ENCODE measurements around the gene MAPK12.

The MAPK12 gene

DNA sequence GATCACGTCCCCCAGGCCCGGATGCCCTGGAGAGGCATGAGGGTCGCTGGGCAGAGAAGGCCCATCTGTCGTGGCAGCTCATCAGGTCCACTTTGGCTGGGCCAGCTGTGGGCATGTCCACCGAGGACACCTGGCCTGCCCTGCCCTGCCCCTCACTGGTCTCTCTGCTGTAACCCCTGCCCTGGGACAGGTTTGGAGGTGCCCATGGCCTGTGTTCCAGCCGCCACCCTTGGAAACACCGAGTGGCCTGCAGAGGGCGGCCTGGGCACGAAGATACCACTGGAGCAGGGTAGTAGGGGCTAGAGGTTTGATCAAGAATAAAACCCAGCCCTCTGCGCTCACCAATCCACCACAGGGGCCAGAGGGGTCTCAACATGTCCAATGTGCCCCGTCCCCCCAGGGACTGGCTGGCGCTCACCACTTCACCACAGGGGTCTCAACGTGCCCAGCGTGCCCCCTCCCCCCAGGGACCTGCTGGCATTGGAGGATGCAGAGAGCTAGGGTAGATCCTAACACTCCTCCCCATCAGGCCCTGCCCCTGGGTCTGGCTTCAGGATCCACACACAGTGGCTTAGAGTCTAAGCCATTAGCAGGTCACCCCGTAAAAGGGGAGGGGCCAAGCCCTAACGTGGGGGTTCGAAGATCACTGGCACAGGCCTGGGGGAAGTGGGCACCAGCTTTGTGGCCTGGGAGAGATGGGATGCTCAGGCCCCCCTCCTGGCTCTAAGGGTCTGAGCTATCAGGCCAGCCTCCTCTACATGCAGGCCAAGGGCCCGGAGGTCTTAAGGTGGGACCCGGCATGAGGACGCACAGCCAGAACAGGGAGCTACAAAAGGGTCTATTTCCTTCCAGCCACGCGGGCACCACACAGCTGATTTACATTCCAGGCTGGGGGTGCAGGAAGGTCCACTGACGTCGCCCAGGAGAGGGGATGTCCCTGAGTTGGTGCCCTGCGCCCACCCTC is 9.1 kb downstream of the MAPK12 start:
- peak; percentile 65 for DNase-seq (ENCODE audit: low read depth)

DNA sequence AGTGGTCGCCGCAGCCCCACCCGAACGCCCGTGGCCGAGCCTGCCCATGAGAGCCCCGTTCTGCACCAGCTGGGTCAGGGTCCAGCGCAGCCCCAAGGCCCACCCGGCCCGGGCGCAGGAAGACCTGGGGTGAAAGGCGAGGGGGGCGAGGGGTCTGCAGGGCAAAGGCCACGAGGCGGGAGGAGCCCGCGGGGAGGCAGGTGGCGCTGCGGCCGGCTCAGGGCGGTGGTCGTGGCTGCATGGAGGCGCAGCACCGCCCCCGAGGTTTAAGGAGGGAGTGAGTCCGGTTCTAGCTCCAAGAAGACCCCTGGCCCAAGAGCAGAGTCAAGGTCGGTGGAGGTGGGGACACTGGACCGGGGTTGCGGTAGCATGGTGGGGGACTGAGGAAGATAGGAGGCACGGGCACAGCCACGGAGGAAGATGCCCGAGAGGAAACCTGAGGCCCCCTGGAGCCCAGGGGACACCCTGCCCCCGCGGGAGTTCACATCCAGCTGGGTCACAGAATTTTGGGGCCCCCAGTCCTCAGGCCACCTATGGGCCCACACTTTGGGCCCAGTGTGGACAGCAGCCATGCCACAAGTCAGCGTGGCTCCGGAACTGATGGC is 9.9 kb downstream of the MAPK12 start:
- DNase-seq (ENCODE audit: low read depth) = no peak

DNA sequence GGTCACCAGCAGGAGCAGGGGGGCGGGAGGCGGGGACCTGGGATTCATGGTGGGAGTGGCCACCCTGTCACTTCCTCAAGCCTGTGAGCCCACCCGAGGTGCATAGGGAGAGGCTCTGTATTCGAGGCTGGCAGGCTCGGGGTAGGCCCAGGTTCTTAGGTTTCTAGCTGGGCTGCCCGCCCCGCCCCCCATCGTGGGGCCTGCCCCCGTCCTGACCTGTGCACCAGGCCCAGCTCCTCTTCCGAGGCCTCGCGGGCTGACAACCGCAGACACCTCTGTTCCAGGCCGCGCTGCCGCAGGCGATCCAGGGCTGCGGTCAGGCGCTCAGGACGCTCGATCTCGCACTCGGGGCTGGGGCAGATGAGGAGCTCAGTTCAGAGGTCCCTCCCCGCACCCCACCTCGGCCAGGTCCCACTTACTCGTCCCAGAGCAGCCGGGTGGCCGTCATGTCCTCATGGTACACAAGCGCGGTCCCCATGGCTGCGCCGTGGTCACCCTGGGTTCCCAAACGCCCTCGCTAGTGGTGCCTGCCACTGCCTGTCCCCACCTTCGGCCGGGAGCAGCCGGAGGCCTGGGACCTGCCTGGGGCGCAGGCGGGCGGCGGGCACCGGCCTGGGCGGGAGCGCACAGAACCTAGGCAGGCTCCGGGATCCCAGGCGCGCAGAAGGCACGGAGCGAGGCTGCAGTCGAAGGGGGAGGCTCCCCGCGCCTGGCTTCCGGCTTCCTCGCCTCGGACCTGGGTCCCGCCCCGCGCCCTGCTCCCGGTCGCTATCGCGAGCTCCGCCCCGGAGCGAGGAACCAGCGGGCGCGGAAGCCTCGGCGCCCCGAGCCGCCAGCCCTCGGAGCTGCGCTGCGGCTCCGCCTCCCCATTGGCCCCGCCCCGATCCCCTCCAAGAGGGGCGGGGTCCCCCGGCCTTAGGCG is 10.7 kb downstream of the MAPK12 start, which contains the start of gene HDAC10:
Gene HDAC10, minus strand, starts transcription at position 711 of the 922 bp plus-strand sequence. Its CDS starts 233 bp downstream, at position 478.
- DNase-seq (ENCODE audit: low read depth) = peak; percentile 55

DNA sequence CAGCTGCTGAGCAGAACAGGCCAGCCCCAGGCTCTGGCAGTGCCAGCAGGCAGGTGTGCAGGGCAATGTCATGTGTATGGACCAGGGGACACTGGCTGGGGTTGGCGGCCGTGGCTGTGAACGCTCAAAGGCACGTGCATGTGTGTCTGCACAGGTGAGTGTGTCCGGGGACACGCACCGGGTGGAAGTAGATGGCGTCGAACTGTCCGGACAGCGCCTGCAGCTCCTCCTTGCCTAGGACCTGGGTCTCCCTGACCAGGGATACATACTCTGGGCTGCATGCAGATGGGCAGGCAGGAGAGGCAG is 11.3 kb downstream of the MAPK12 start:
- DNase-seq (ENCODE audit: low read depth) = no peak

DNA sequence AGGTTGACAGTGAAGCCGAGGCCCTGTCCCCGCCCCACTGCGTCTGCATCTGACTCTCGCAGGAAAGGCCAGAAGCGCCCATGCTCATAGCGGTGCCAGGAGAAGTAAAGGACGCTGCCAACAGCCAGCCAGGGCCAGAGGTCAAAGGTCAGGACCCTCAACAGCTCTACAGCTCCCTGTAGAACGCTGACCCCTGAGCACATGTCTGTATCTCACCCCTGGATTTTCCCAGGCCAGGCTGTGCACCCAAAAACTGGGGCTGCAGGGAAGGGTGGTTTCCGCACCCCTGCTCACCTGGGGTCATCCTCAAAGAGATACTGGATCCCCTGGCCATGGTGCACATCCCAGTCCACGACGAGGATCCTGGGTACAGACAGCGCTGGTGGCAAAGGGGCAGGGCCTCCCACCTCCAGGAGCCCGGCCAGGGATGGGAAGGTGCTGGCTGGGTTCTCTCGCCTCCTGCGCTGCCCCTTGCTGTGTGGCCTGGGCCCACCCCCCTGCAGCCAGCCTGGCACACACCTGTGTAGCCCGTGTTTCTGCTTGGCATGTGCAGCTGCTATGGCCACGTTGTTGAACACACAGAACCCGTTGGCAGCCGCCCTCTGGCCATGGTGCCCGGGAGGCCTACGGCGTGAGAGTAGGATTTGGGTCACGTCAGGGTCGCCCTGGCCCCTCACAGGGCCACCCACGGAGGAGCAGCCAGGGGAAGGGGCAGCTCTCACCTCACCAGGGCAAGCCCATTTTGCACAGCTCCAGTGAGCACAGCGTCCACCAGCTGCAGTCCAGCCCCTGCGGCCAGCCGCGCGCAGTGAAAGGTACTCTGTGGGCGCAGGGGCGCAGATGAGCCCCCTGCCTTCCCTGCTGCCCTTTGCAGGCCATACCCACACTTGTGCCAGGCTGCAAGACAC is 11.9 kb downstream of the MAPK12 start:
- DNase-seq (ENCODE audit: low read depth) = no peak

DNA sequence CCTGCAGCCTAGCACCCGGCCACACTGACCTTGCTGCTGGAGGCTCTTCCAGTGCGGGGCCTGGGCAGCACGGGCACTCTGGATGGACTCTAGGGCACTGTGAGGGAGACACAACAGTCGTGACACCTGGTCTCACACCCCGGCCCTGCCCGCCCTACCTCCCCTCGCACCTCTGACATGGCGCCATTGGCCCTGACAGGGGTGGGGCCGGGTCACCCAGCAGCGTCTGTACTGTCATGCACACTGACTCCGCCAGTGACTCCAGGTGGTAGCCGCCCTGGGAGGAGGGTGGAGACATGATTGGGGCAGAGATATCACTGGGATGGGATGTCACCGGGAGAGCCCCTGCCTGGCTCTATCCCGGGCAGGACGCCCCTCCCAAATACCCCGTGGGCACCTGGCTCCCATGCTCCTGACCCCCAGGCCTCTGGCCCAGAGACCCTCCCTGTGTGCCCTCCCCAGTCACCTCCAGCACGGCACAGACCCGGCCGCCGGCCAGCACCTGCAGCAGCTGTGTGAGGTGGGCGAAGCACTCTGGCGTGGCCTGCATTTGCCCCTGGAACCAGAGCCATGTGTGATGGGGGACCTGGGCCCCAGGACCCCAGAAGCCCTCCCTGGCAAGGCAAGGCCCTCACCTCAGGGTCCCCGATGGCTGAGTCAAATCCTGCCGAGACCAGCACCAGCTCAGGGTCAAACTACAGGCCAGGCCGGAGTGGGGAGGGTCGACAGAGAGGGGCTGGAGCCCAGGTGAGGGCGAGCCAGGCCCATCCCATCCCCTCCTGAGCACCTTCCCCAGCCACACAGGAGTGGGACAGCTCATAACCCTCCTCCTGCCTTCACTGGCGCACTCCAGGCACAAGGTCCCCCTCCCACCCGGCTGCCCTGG is 13.0 kb downstream of the MAPK12 start:
- DNase-seq (ENCODE audit: low read depth) = no peak

DNA sequence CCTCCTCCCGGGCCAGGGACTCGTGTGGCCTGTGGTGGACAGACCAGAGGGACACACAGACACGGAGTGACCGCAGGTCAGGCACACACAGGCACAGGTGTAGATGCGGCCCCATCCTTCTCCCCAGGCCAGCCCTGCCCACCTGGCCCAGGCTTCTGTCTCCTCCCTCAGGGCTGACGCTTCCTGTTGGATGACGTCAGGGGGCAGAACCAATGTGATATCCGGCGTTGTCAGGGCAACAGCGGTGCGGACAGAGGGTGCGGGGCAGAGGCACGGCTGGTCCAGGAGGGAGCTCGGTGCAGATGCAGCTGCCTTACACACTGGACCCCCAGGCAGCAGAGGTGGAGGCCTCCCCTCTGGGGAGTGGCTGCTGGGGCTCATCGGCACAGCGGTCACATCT is 13.7 kb downstream of the MAPK12 start:
- DNase-seq (ENCODE audit: low read depth) = no peak

DNA sequence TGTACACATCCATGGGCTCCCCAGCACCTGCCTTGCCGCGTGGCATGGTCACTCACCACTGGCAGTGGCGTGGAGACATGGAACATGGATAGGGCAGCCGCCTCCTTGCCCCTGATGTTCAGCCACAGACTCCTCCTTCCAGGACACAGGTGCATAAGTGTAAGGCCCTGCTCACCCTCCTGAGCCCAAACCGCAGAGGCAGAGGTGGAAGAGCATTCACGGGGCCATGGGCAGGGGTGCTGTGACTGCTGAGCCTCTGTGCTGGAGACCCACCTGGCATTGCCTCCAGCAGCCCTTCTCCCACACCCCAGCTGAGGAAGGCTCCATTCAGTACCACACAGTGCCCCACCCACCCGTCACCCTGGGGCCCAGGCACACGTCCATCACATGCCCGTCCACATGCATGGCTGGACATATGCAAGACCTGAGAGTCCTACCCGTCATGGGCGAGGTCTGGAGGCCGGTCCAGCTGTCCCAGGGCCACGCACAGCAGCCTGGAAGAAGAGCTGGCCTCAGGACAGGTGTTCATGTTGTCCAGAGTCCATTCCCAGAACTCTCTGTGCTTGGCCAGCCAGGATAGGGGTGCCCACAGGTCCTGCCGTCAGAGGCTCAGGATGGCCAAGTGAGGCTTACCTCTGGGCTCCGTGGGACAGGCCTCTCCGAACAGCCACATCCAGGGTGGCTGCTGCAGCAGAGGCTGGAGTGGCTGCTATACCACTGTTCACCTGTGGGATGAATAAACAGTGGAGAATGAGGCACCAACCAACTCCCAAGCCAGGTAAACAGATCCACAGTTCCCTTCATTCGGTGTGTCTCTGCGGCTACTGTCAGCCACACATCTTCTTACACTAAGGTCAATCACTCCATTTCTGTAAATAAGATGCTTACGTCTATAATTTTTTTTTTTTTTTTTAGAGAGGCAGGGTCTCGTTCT is 15.0 kb downstream of the MAPK12 start:
- no peak for DNase-seq (ENCODE audit: low read depth)

DNA sequence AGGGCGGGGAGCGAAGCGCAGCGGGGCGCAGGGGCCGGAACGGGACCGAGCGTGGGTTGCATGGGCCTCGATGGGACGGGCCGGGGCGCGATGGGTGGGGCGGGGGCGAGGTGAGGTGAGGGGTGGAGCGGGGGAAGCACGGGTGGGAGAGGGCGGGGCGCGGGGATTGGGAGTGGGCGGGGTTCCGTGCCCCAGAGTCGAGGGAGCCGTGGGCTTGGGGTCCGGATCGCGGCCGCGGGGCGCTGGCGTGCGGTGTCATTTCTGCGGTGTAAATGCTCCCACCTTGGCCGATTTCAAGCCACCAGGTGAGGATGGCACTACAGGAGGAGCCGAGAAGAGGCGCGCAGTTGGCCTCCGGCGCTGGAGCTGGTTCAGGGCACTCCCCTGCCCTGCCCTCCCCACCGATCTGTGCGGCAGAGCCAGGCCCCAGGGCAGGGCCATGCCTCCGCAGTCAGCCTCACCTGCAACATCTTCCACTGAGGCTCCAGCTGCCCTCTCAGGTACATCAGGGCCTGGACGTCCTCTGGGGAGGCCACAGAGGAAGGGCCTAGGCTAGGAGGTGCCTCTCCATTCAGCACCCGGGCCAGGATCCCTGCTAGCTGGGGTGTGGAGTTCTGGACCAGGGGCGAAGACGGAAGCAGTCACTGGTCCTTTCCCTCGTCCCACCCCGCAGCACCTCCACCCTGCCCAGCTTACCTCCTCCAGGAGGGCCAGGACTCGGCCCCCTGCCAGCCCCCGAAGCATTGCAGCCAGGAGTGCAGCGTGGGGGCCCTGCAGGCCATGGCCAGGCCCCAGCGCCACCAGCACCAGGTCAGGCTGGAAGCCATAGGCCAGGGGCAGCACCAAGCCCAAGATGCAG is 16.0 kb downstream of the MAPK12 start:
- DNase-seq (ENCODE audit: low read depth) = no peak

DNA sequence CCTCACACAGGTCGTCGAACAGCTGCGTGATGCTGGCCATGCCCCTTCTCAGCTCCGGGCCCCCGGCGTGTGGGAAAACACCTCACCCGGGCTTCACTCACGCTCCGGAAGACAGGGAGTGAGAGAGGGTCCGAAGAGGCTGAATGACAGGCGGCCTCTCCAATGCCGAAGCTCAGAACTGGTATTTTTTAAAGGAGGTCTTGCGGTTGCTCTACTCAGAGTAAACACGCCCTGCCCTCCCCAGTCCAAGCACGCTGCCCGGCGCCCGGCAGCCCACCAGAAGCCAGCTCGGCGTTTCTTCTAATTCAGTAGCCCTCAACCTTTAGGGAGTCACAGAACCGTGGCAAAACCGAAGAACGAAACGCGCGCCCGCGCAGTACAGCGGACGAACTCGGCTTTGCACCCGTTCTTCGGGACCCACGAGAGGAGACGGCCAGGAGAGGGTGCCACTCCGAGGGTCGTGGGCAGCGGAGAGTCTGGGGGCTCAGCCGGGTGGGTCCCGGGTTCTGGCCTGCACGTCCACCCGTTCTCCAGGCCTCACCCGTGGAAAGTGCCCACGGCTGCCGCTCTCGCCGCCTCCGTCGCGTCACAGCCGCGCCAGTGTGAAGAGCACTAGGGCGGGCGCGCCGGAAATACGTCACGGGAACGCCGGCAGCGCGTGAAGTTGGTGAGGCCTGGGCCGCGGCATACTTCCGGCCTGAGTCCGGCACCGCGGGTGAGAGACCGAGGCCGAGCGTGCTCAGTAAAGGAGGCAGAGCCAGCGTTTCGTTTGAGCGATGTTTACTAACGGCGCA is 16.9 kb downstream of the MAPK12 start, which contains the start of gene TUBGCP6:
Gene TUBGCP6, minus strand, starts transcription at position 604 of the 794 bp plus-strand sequence. Its CDS starts 564 bp downstream, at position 40.
- DNase-seq (ENCODE audit: low read depth) = peak; percentile 84

DNA sequence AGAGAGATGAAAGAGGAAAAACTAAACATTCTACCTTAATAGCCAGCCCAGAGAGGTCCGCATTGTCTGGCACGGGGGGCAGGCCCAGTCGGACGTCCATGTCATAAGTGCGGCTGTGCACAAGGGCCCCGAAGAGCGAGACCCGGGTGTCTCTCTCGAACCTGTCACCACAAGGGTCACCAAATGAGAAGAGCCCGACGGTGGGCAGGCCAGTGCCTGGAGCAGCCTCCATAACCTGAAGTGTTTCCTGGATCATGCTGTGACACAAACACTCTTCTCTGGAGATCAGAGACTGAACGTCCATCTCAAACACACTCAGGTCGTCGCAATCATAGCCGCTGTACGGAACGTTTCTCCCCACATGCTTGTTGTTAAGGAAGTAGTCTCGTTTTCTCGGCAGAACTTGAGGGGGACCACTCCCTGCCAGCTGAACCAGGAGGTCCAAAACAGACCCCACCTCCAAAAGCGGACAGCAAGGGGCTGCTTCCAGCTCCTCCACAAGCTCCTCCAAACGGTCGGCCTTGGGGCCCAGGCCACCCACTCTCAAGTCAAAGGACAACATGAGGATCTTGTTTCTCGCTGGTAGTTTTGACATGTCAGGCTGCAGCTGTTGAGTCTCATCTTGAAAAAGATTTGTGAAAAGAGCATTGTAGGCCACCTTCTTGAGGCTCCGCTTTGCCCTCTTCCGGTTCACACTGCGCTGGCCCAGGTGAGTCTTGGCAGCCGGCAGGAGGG is 17.6 kb downstream of the MAPK12 start:
- no peak for DNase-seq (ENCODE audit: low read depth)

DNA sequence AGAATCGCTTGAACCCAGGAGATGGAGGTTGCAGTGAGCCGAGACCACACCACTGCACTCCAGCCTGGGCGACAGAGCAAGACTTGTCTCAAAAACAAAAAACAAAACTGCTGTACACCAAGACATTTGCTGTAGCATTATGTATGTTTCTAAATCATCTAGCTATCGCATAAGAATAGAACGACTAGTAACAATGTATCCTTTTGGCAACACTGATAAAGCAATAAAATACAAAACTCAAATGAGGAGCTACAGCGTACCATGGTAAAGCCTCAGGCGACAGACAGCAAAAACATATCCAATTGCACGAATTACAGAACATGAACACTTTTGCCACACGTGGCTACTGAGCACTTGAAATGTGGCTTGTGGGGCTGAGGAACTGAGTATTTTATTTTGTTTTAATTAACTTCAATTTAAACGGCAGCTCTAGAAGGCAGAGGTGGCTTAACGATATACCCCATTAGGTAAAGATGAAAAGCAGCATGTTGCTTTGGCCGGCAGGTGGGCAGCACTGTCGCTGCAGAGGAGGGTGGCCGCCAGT is 19.0 kb downstream of the MAPK12 start:
- DNase-seq (ENCODE audit: low read depth) = no peak

DNA sequence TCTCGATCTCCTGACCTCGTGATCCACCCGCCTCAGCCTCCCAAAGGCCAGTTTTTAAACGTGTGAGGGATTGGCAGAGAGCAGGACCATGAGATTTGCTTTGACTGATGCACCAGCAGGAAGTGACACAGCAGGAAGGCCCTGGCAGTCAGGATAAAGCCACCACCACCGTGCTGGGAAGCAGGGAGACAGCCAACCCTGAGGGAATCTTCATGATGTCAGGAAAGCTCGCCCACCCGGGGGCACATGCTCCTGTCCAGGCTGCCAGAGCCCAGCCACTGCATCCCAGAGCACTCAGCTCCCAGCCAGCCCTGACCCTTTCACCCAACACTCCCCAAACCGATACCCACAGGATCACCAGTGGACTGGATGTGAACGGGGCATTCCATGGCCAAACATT is 22.7 kb downstream of the MAPK12 start:
- DNase-seq (ENCODE audit: low read depth) = no peak

DNA sequence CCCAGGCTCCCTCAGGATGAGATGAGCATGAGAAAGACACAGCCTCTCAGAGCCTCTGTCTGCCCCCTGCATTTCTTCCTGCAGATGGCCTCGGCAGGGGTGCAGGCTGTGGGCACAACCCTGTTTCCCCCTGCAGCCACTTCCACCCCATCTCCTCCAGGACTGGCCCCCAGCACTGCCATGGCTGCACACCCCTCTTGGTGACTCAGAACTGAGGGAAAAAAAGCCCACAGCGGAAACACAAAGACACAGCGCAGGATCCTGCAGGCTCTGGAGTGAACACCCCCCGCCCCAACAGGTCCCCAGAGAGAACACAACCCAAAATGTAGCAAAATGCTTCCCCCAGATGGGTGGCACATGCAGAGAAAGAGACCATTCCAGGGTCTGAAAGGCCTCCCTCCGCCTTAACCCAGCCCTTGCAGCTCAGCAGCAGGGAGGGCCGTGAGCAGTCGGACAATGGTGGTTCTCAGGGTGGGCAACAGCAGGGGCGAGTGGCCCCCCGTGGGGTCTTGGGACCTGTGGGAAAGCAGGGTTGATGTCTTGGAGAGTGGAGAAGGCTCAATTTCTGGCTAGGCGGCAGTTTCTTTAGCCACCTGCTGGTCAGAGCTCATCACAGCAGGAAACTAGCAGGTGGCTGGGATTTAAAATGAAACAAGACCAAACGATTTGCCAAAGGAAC is 24.6 kb downstream of the MAPK12 start:
- no peak for DNase-seq (ENCODE audit: low read depth)

DNA sequence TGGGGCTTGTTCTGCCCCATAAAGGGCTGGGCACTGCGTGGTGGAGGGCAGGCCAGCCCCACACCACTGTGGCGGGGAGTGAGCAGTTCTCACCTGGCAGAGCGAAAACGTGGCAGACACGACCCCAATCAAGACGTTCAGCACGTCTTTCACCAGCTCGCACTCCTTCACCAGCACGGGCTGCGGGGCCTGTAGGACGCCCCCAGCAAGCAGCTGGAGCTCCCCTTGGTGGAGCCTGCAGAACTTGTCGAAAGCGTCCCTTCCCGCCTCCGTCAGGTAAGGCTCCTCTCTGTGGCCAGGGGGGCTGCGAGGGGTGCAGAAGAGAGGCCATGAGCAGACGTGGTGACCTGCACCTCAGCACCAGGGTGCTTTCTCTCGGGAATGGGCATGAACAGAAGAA is 28.3 kb downstream of the MAPK12 start:
- DNase-seq (ENCODE audit: low read depth) = no peak

All from activated gamma-delta T cell treated with anti-CD3 and anti-CD28 coated beads, Interleukin-2, amount 50 U/mL, for 16 hours (primary cell).